SK-N-SH (cell line): ENCODE measurements around the gene PAPSS2. TPM values are rescaled to one million over a fixed set of nuclear protein-coding genes. Genes with fewer than 3 reads are reported as not detected.

Source experiments
- CTCF ChIA-PET: fragments of 300-600, 350-600 bp; formaldehyde crosslinking; extraction: SDS; loops from one replicate; lab custom pipeline; 2021; lab: Yijun Ruan, JAX
- POLR2A ChIA-PET: fragments of 350-600 bp; sonication (Branson Sonifier 250); formaldehyde crosslinking; extraction: SDS; loops from one replicate; lab custom pipeline; 2020; ENCODE audit warnings: antibody characterized with exemption, inconsistent platforms; lab: Yijun Ruan, JAX
- DNase-seq: peaks from one replicate; pipeline ENCODE4 v3.0.0; 2012
- H2AFZ ChIP-seq: fragments of 200-600 bp; sonication (generic); 2 replicates; pipeline ENCODE4 v1.8.1; 2016; ENCODE audit warnings: antibody characterized with exemption, mild to moderate bottlenecking, low read depth
- H3F3A ChIP-seq: fragments of 200-600 bp; sonication (generic); replicated peaks from 2 replicates; pipeline ENCODE3; 2016; ENCODE audit warnings: antibody characterized with exemption, mild to moderate bottlenecking; ENCODE audit not compliant: insufficient read depth
- H3K27ac ChIP-seq, 2 experiments: fragments of 200-500 bp in 1 of 2; fragments of 200-600 bp in 1 of 2; sonication (Bioruptor generic) in 1 of 2; sonication (generic), shearing (Covaris generic) in 1 of 2; 2 replicates each; pipeline versions ENCODE4 v1.5.1 to v1.6.1; 2014 to 2016; ENCODE audit warnings: low read depth in 2 of 2, inconsistent platforms in 1 of 2, low read length in 1 of 2, mild to moderate bottlenecking in 1 of 2, mixed read lengths in 1 of 2
- H3K27me3 ChIP-seq: fragments of 200-600 bp; sonication (generic), shearing (Covaris generic); 2 replicates; pipeline ENCODE4 v1.6.1; 2016; ENCODE audit warnings: mixed run types; ENCODE audit not compliant: insufficient read depth
- H3K36me3 ChIP-seq, 2 experiments: fragments of 200-500 bp in 1 of 2; fragments of 200-600 bp in 1 of 2; sonication (Bioruptor generic) in 1 of 2; sonication (generic) in 1 of 2; replicated peaks in 1 of 2; 2 replicates each; pipeline versions ENCODE3 to v1.5.1; 2014 to 2016; ENCODE audit warnings: low read length in 1 of 2, mild to moderate bottlenecking in 1 of 2; ENCODE audit not compliant: insufficient read depth in 2 of 2, control insufficient read depth in 1 of 2
- H3K4me1 ChIP-seq, 2 experiments: fragments of 200-500 bp in 1 of 2; fragments of 200-600 bp in 1 of 2; sonication (Bioruptor generic) in 1 of 2; sonication (generic), shearing (Covaris generic) in 1 of 2; 2 replicates each; pipeline versions ENCODE4 v1.5.1 to v1.6.1; 2014 to 2016; ENCODE audit warnings: low read depth in 1 of 2, low read length in 1 of 2, mixed run types in 1 of 2; ENCODE audit not compliant: insufficient read depth in 2 of 2, control insufficient read depth in 1 of 2
- H3K4me2 ChIP-seq: fragments of 200-600 bp; sonication (generic), shearing (Covaris generic); 2 replicates; pipeline ENCODE4 v1.6.1; 2017; ENCODE audit warnings: mixed run types
- H3K4me3 ChIP-seq, 2 experiments: fragments of 200-500 bp in 1 of 2; fragments of 200-600 bp in 1 of 2; sonication (Bioruptor generic) in 1 of 2; sonication (generic), shearing (Covaris generic) in 1 of 2; 2 replicates each; pipeline versions ENCODE4 v1.5.1 to v1.8.1; 2014 to 2016; ENCODE audit warnings: low read depth in 2 of 2, inconsistent platforms in 1 of 2, low read length in 1 of 2, mild to moderate bottlenecking in 1 of 2, mixed read lengths in 1 of 2, moderate library complexity in 1 of 2
- H3K79me2 ChIP-seq: fragments of 200-600 bp; sonication (generic); 2 replicates; pipeline ENCODE4 v1.8.1; 2017; ENCODE audit warnings: mild to moderate bottlenecking; ENCODE audit not compliant: insufficient read depth
- H3K9ac ChIP-seq: fragments of 200-600 bp; sonication (generic); 2 replicates; pipeline ENCODE4 v1.6.1; 2017; ENCODE audit warnings: mixed run types
- H3K9me2 ChIP-seq: fragments of 200-600 bp; sonication (generic); 2 replicates; pipeline ENCODE4 v1.6.1; 2017; ENCODE audit warnings: mixed run types
- H3K9me3 ChIP-seq: fragments of 200-600 bp; sonication (generic); 2 replicates; pipeline ENCODE4 v1.6.1; 2017; ENCODE audit warnings: mixed run types, mild to moderate bottlenecking, moderate library complexity
- H4K20me1 ChIP-seq: fragments of 200-600 bp; sonication (generic); 2 replicates; pipeline ENCODE4 v1.6.1; 2017; ENCODE audit warnings: mild to moderate bottlenecking, mixed run types; ENCODE audit not compliant: insufficient read depth
- FOXJ3 ChIP-seq: sonication (generic); formaldehyde crosslinking; IDR thresholded peaks from 2 replicates; pipeline ENCODE4 v1.5.1; 2020; ENCODE audit warnings: mild to moderate bottlenecking, missing genetic modification reagents
- MAX ChIP-seq: IDR thresholded peaks from 2 replicates; pipeline ENCODE4 v1.4.0; 2012; ENCODE audit warnings: low read depth
- PBX3 ChIP-seq: IDR thresholded peaks from 2 replicates; pipeline ENCODE4; 2012
- RCOR1 ChIP-seq: fragments of 150-350 bp; IDR thresholded peaks from 2 replicates; pipeline ENCODE4 v1.6.1; 2017; ENCODE audit warnings: antibody characterized with exemption, low read length
- SMC3 ChIP-seq: IDR thresholded peaks from 2 replicates; pipeline ENCODE4 v1.6.1; 2012; ENCODE audit warnings: low read depth, low read length, improper control_type of control experiment
- USF2 ChIP-seq: fragments of 150-350 bp; IDR thresholded peaks from 2 replicates; pipeline ENCODE4 v1.6.1; 2017; ENCODE audit warnings: antibody characterized with exemption, low read length, low read depth, borderline replicate concordance
- ZBTB33 ChIP-seq: IDR thresholded peaks from 2 replicates; pipeline ENCODE4 v1.4.0; 2012; ENCODE audit warnings: low read depth, borderline replicate concordance
- WGBS: methylation state at CpG from one replicate; pipeline ENCODE4 v1.1.6; 2017; ENCODE audit warnings: low lambda C conversion rate; 5-methylcytosine and 5-hydroxymethylcytosine counted together
- polyA plus RNA-seq, 3 experiments: library from polyadenylated mRNA; depleted of rRNA; stranded (reverse); fragments of >200 nt; gene quantifications; 2 replicates each; pipeline ENCODE4 v1.2.3, GENCODE V29; 2012

Gene PAPSS2
- polyA plus RNA-seq, 1 of the 3 experiments (the other 2 are of a cell fraction) = 50.0 TPM

- H3K36me3 ChIP-seq = peaks cover 69 to 75% of the 10 kb centered on the region in 2 experiments
- ChIA-PET CTCF (interaction anchor here (0.7 to 1.2 kb wide), 2 partner anchors 15 to 23 kb away, joined by 4 to 5 read pairs; no protein-coding TSS in a partner anchor), POLR2A (no interaction called here)
- peaks cover 0 to 2% of the 10 kb centered on the region in 2 experiments; a peak in 2 of 4 replicates for H3K4me1 ChIP-seq
- H3K27ac ChIP-seq = no peak overlapping the region
- WGBS = 81% methylated on average over 1 of the region's 1 CpG
- TF ChIP-seq ZBTB33 (no peak), SMC3 (no peak), USF2 (no peak), FOXJ3 (CRISPR knock-in tag) (no peak)
- H3K9me3 ChIP-seq = no peaks in the 10 kb centered on the region
- H4K20me1 ChIP-seq = no peaks in the 10 kb centered on the region
- no peaks in the 10 kb centered on the region for H3K27me3 ChIP-seq
- H3K4me3 ChIP-seq = no peak overlapping the region
- no peaks in the 10 kb centered on the region for H3K9me2 ChIP-seq
- no peak overlapping the region for H3K9ac ChIP-seq
- no peak overlapping the region for H2AFZ ChIP-seq
- no peak for DNase-seq
- no peak overlapping the region for H3K4me2 ChIP-seq
- no peaks in the 10 kb centered on the region for H3K79me2 ChIP-seq
- peaks cover 24% of the 10 kb centered on the region for H3F3A ChIP-seq
Measured at GRCh38 chr10:87757685-87758084, 98.0 kb downstream of the PAPSS2 start.

GRCh38 chr10:87759551-87759950, 99.9 kb downstream of the PAPSS2 start:
- Histone ChIP-seq H3K4me3 (no peak overlapping the region), H3K27ac (no peak overlapping the region), H3F3A (peaks cover 14% of the 10 kb centered on the region), H3K9me3 (no peaks in the 10 kb centered on the region), H3K9ac (no peak overlapping the region), H3K4me1 (no peaks in the 10 kb centered on the region; a peak in 1 of 4 replicates), H3K27me3 (no peaks in the 10 kb centered on the region), H3K36me3 (peaks cover 59 to 63% of the 10 kb centered on the region in 2 experiments), H3K4me2 (no peak overlapping the region), H2AFZ (no peak overlapping the region), H4K20me1 (no peaks in the 10 kb centered on the region), H3K9me2 (no peaks in the 10 kb centered on the region), H3K79me2 (peaks cover 7% of the 10 kb centered on the region; the same call in 1 of the 2 replicates)
- POLR2A ChIA-PET = no interaction called here
- TF ChIP-seq RCOR1 (no peak), PBX3 (no peak), MAX (no peak)
- no peak for DNase-seq
- CTCF ChIA-PET = interaction anchor here (1.5 to 1.7 kb wide), 2 partner anchors 13 to 25 kb away, joined by 7 to 8 read pairs; no protein-coding TSS in a partner anchor
